ENCODE measurements around the gene NELL2. TPM values are rescaled to one million over a fixed set of nuclear protein-coding genes. Genes with fewer than 3 reads are reported as not detected.

Gene NELL2
- total RNA-seq, 1 experiment from 2014 or later: 1.1 TPM

DNA sequence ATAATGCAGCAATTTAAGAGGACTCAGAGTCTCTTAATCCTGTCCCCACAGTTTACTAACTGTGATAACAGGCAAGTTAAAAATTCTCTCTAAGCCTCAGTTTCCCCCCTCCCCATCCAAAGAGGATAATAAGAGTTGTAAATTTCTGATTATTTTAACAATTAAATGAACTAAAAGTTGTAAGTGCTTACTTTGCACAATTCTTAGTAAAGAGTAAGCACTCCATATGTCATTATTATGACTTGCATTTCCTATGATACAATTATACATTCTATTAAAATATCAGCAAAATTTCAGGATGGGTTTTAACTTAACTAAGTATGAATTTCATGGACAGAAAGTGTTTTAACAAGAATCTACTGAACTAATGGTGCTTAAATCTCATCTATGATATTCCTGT is 80.1 kb downstream of the NELL2 start:
- no TSS peak for BruUV-seq (replicated peaks)
- Histone ChIP-seq H3K4me3 (replicated peaks in 1 of 2; ENCODE audit: low read depth in 1 of 2, low read length in 2 of 2) (no peak overlapping the region), H3K4me1 (ENCODE audit: control insufficient read depth in 1 of 2, insufficient read depth in 2 of 2, low read length in 2 of 2) (no peaks in the 10 kb centered on the region), H3K4me2 (ENCODE audit: low read length) (no peak overlapping the region), H3K9me2 (ENCODE audit: insufficient read depth) (no peaks in the 10 kb centered on the region), H3K27ac (ENCODE audit: low read depth, low read length) (no peak overlapping the region), H3K36me3 (ENCODE audit: control insufficient read depth in 1 of 2, insufficient read depth in 2 of 2, low read length in 2 of 2) (no peaks in the 10 kb centered on the region), H4K20me1 (ENCODE audit: insufficient read depth) (no peaks in the 10 kb centered on the region), H2AFZ (ENCODE audit: low read depth, low read length, poor library complexity, severe bottlenecking) (no peak overlapping the region), H3K27me3 (ENCODE audit: insufficient read depth, low read length) (no peaks in the 10 kb centered on the region), H3K79me2 (ENCODE audit: insufficient read depth, low read length) (no peaks in the 10 kb centered on the region), H3K9ac (ENCODE audit: low read length) (no peak overlapping the region), H3K9me3 (ENCODE audit: control insufficient read depth in 1 of 2, insufficient read depth in 1 of 2, low read depth in 1 of 2, low read length in 2 of 2) (no peaks in the 10 kb centered on the region)
- ChIA-PET RAD21 (ENCODE audit: low non-redundant PET in 1 of 2, low total read pairs in 2 of 2, uncharacterized antibody in 2 of 2, unreplicated experiment in 2 of 2) (no interaction called here), POLR2A (no interaction called here), CTCF (no interaction called here)
- no peak for ATAC-seq
- DNase-seq (ENCODE audit: low read depth, low spot score): no peak
- TF ChIP-seq EGR1 (IDR thresholded peaks at IDR 0.05; ENCODE audit: low read depth) (no peak), POLR2A (IDR thresholded peaks at IDR 0.05; ENCODE audit: borderline replicate concordance, extremely low read depth, insufficient read depth, insufficient read length) (no peak), ZNF274 (IDR thresholded peaks at IDR 0.05; ENCODE audit: low read depth, low read length) (no peak), SRF (IDR thresholded peaks at IDR 0.05; ENCODE audit: low read depth) (no peak), EZH2 (IDR thresholded peaks at IDR 0.05) (no peak), POLR2AphosphoS5 (IDR thresholded peaks at IDR 0.05; ENCODE audit: low read depth, low read length) (no peak)
- TF ChIP-seq, protein P1, sequence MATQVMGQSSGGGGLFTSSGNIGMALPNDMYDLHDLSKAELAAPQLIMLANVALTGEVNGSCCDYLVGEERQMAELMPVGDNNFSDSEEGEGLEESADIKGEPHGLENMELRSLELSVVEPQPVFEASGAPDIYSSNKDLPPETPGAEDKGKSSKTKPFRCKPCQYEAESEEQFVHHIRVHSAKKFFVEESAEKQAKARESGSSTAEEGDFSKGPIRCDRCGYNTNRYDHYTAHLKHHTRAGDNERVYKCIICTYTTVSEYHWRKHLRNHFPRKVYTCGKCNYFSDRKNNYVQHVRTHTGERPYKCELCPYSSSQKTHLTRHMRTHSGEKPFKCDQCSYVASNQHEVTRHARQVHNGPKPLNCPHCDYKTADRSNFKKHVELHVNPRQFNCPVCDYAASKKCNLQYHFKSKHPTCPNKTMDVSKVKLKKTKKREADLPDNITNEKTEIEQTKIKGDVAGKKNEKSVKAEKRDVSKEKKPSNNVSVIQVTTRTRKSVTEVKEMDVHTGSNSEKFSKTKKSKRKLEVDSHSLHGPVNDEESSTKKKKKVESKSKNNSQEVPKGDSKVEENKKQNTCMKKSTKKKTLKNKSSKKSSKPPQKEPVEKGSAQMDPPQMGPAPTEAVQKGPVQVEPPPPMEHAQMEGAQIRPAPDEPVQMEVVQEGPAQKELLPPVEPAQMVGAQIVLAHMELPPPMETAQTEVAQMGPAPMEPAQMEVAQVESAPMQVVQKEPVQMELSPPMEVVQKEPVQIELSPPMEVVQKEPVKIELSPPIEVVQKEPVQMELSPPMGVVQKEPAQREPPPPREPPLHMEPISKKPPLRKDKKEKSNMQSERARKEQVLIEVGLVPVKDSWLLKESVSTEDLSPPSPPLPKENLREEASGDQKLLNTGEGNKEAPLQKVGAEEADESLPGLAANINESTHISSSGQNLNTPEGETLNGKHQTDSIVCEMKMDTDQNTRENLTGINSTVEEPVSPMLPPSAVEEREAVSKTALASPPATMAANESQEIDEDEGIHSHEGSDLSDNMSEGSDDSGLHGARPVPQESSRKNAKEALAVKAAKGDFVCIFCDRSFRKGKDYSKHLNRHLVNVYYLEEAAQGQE (IDR thresholded peaks at IDR 0.05; ENCODE audit: low read depth): no peak
- TF ChIP-seq, protein P2, sequence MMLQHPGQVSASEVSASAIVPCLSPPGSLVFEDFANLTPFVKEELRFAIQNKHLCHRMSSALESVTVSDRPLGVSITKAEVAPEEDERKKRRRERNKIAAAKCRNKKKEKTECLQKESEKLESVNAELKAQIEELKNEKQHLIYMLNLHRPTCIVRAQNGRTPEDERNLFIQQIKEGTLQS (IDR thresholded peaks at IDR 0.05): no peak
- intact Hi-C loops (cut with micrococcal nuclease): no loop called here

Data from HCT116 (cell line).